CD14-positive monocyte (primary cell): ENCODE measurements around the gene KAT14. TPM values are rescaled to one million over a fixed set of nuclear protein-coding genes. Genes with fewer than 3 reads are reported as not detected.
"Not testable (repeated sequence)": the region's sequence is repeated elsewhere in the genome, so short reads cannot be mapped to it uniquely, and the experiment has no call there.

Experiments used
- DNase-seq, 3 donors: peaks; one replicate each; pipeline ENCODE4 v3.0.0-alpha.2; 2011 to 2022
- H2AFZ ChIP-seq: 2 replicates; pipeline ENCODE4 v1.6.0; 2012; ENCODE audit warnings: mild to moderate bottlenecking, low read depth, low read length, inconsistent platforms; ENCODE audit not compliant: insufficient read depth, poor library complexity, severe bottlenecking
- H3K27ac ChIP-seq, 2 donors: 1 replicate in 1 of 2; 2 replicates in 1 of 2; pipeline ENCODE4 v1.5.1; 2012 to 2013; ENCODE audit warnings: low read length in 2 of 2, control low read depth in 1 of 2, inconsistent platforms in 1 of 2, low read depth in 1 of 2, mild to moderate bottlenecking in 1 of 2
- H3K27me3 ChIP-seq, 2 donors: one replicate each; pipeline versions ENCODE4 v1.6.0 to v1.6.1; 2011 to 2013; ENCODE audit warnings: low read length in 2 of 2; ENCODE audit not compliant: control insufficient read depth in 2 of 2, insufficient read depth in 2 of 2
- H3K36me3 ChIP-seq, 2 donors: replicated peaks in 1 of 2; 1 replicate in 1 of 2; 2 replicates in 1 of 2; pipeline versions ENCODE4 v1.5.1 to v1.6.1; 2012 to 2013; ENCODE audit warnings: low read length in 2 of 2, control low read depth in 1 of 2, inconsistent platforms in 1 of 2, mild to moderate bottlenecking in 1 of 2; ENCODE audit not compliant: insufficient read depth in 2 of 2, control insufficient read depth in 1 of 2
- H3K4me1 ChIP-seq, 2 donors: 1 replicate in 1 of 2; 2 replicates in 1 of 2; pipeline versions ENCODE4 v1.5.1 to v1.6.1; 2012 to 2013; ENCODE audit warnings: low read length in 2 of 2, control low read depth in 1 of 2, inconsistent platforms in 1 of 2, mild to moderate bottlenecking in 1 of 2, moderate library complexity in 1 of 2; ENCODE audit not compliant: insufficient read depth in 2 of 2, control insufficient read depth in 1 of 2
- H3K4me2 ChIP-seq: replicated peaks from 2 replicates; pipeline ENCODE3; 2012; ENCODE audit warnings: low read length, moderate library complexity, mild to moderate bottlenecking; ENCODE audit not compliant: poor library complexity, severe bottlenecking; ENCODE audit errors: extremely low read depth
- H3K4me3 ChIP-seq, 3 experiments: fragments of 200-600 bp in 1 of 3; sonication (generic) in 1 of 3; replicated peaks in 1 of 3; 1 replicate in 2 of 3; 2 replicates in 1 of 3; pipeline ENCODE4 v1.5.1; 2011 to 2013; ENCODE audit warnings: low read length in 3 of 3, mild to moderate bottlenecking in 3 of 3, control low read depth in 2 of 3, low read depth in 2 of 3, inconsistent platforms in 1 of 3, moderate library complexity in 1 of 3
- H3K79me2 ChIP-seq: 2 replicates; pipeline ENCODE4 v1.6.0; 2012; ENCODE audit warnings: mild to moderate bottlenecking, control low read depth, inconsistent platforms, low read length, moderate library complexity; ENCODE audit not compliant: insufficient read depth
- H3K9ac ChIP-seq: 2 replicates; pipeline ENCODE4 v1.6.0; 2017; ENCODE audit warnings: low read length, mild to moderate bottlenecking; ENCODE audit not compliant: insufficient read depth, poor library complexity, severe bottlenecking
- H3K9me3 ChIP-seq, 2 donors: replicated peaks in 1 of 2; 1 replicate in 1 of 2; 2 replicates in 1 of 2; pipeline versions ENCODE4 v1.5.1 to v1.6.1; 2012 to 2013; ENCODE audit warnings: low read length in 2 of 2, control low read depth in 1 of 2; ENCODE audit not compliant: control insufficient read depth in 1 of 2, insufficient read depth in 1 of 2
- H4K20me1 ChIP-seq: 2 replicates; pipeline ENCODE4 v1.6.0; 2012; ENCODE audit warnings: mild to moderate bottlenecking, low read length, control low read depth, moderate library complexity; ENCODE audit not compliant: insufficient read depth
- H3K27ac Mint-ChIP-seq, 7 donors: one replicate each; pipeline ENCODE4 v1.8.0; 2020; ENCODE audit warnings: mild to moderate bottlenecking in 7 of 7, mixed read lengths in 7 of 7, moderate library complexity in 6 of 7, inconsistent platforms in 2 of 7
- H3K27me3 Mint-ChIP-seq, 3 donors: one replicate each; pipeline ENCODE4 v1.8.0; 2021 to 2022; ENCODE audit warnings: low read depth in 3 of 3, mild to moderate bottlenecking in 3 of 3, mixed read lengths in 3 of 3, moderate library complexity in 3 of 3, inconsistent platforms in 1 of 3
- H3K36me3 Mint-ChIP-seq, 2 donors: one replicate each; pipeline ENCODE4 v1.8.0; 2020; ENCODE audit warnings: mixed read lengths in 2 of 2, inconsistent platforms in 1 of 2, mild to moderate bottlenecking in 1 of 2
- H3K4me1 Mint-ChIP-seq: one replicate; pipeline ENCODE4 v1.8.0; 2020; ENCODE audit warnings: mild to moderate bottlenecking, mixed read lengths
- H3K4me3 Mint-ChIP-seq, 2 donors: one replicate each; pipeline ENCODE4 v1.8.0; 2020; ENCODE audit warnings: mild to moderate bottlenecking in 2 of 2, mixed read lengths in 2 of 2, moderate library complexity in 1 of 2
- H3K9me3 Mint-ChIP-seq, 7 donors: one replicate each; pipeline ENCODE4 v1.8.0; 2020 to 2022; ENCODE audit warnings: mixed read lengths in 7 of 7, mild to moderate bottlenecking in 6 of 7, moderate library complexity in 6 of 7, inconsistent platforms in 2 of 7
- WGBS: methylation state at CpG from one replicate; pipeline ENCODE4 v1.1.5; 2013; ENCODE audit warnings: missing lambda C conversion rate; ENCODE audit not compliant: insufficient coverage; 5-methylcytosine and 5-hydroxymethylcytosine counted together
- intact Hi-C, 2 donors: fragments of 100-400 bp; cut with micrococcal nuclease; formaldehyde crosslinking; loops; one replicate each; pipeline versions ENCODE4 v1.15.0 to v1.15.1; 2023
- polyA plus RNA-seq, 3 donors: library from polyadenylated mRNA; depleted of rRNA in 1 of 3; unstranded in 2 of 3; stranded (reverse) in 1 of 3; fragments of 300-500 nt in 2 of 3; fragments of >200 nt in 1 of 3; fragmentation: Illumina TruSeq in 2 of 3; gene quantifications; 1 replicate in 2 of 3; 2 replicates in 1 of 3; pipeline ENCODE4 v1.2.3, GENCODE V29; 2012 to 2021
- TF ChIP-seq, protein P1 (sequence below): fragments of 200-600 bp; IDR thresholded peaks from one replicate; pipeline ENCODE4 v1.8.0; 2022; ENCODE audit warnings: antibody characterized with exemption, mild to moderate bottlenecking

The KAT14 gene
- polyA plus RNA-seq, 3 donors: 3.4 to 6.0 (median 5.7) TPM

DNA sequence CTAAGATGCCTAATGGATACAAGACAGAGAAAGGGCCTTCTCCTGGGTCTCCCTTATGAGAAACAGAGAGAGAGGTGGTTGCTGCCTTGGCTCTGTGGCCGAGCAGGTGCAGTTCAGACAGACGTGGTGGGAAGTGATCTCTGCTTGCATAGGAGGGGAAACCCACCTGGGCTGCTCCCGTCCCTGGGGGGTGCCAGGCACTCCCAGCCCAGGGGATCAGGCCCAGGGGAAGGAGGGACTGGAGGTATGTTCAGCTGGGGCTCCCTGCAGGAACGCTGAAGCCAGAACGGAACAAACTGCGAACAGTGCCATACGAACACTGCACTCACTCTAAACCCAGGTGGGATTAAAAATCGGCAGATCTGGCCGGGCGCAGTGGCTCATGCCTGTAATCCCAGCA is 44.3 kb upstream of the KAT14 start:
- H3K4me1 Mint-ChIP-seq: no peaks in the 10 kb centered on the region
- Histone ChIP-seq H3K27me3 (no peaks in the 10 kb centered on the region), H3K9ac (no peak overlapping the region), H3K9me3 (no peaks in the 10 kb centered on the region), H3K4me3 (no peak overlapping the region), H3K4me2 (no peak overlapping the region), H3K27ac (no peak overlapping the region), H3K4me1 (no peaks in the 10 kb centered on the region), H2AFZ (no peak overlapping the region), H3K79me2 (no peaks in the 10 kb centered on the region), H4K20me1 (no peaks in the 10 kb centered on the region), H3K36me3 (no peaks in the 10 kb centered on the region)
- H3K36me3 Mint-ChIP-seq: no peaks in the 10 kb centered on the region
- peaks cover 0 to 10% (median 10%) of the 10 kb centered on the region in 3 donors for H3K27me3 Mint-ChIP-seq
- DNase-seq: no peak
- TF ChIP-seq, protein P1, sequence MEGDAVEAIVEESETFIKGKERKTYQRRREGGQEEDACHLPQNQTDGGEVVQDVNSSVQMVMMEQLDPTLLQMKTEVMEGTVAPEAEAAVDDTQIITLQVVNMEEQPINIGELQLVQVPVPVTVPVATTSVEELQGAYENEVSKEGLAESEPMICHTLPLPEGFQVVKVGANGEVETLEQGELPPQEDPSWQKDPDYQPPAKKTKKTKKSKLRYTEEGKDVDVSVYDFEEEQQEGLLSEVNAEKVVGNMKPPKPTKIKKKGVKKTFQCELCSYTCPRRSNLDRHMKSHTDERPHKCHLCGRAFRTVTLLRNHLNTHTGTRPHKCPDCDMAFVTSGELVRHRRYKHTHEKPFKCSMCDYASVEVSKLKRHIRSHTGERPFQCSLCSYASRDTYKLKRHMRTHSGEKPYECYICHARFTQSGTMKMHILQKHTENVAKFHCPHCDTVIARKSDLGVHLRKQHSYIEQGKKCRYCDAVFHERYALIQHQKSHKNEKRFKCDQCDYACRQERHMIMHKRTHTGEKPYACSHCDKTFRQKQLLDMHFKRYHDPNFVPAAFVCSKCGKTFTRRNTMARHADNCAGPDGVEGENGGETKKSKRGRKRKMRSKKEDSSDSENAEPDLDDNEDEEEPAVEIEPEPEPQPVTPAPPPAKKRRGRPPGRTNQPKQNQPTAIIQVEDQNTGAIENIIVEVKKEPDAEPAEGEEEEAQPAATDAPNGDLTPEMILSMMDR: no peak
- no peak overlapping the region for H3K27ac Mint-ChIP-seq
- peaks cover 0 to 2% (median 0%) of the 10 kb centered on the region in 7 donors for H3K9me3 Mint-ChIP-seq
- intact Hi-C loops: no loop called here
- 74% methylated on average over 3 of the region's 10 CpGs for WGBS
- no peak overlapping the region for H3K4me3 Mint-ChIP-seq

DNA sequence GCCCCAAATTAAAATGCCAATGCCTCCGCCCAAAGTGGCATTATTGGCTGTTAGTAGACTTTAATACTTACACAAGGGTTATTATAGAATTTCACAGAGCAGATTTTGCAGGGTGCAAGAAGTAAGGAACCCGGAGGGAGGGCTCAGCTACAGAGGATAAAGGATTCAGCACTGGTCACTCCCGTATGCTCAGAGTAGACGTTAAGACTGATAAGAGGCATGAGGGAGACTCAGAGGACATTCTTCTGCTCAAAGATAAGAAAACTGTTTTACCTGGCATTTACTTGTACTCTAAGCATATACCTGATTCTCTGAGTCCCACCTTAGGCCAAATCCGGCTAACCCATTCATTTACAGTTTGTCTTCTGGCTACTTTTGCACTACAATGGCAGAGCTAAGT is 43.5 kb upstream of the KAT14 start:
- H3K36me3 Mint-ChIP-seq: no peaks in the 10 kb centered on the region
- no peak overlapping the region for H3K27ac ChIP-seq
- H3K4me1 Mint-ChIP-seq: no peaks in the 10 kb centered on the region
- no peak overlapping the region for H3K4me3 ChIP-seq
- no peak overlapping the region for H3K9ac ChIP-seq
- H2AFZ ChIP-seq: no peak overlapping the region
- no peak overlapping the region for H3K27ac Mint-ChIP-seq
- no peaks in the 10 kb centered on the region for H3K27me3 ChIP-seq
- peaks cover 2 to 8% (median 7%) of the 10 kb centered on the region in 3 donors for H3K27me3 Mint-ChIP-seq
- H3K9me3 ChIP-seq: no peaks in the 10 kb centered on the region
- no peak for DNase-seq
- TF ChIP-seq, protein P1: no peak
- H3K79me2 ChIP-seq: no peaks in the 10 kb centered on the region
- H4K20me1 ChIP-seq: no peaks in the 10 kb centered on the region
- H3K36me3 ChIP-seq: no peaks in the 10 kb centered on the region
- 100% methylated on average over 4 of the region's 5 CpGs for WGBS
- H3K9me3 Mint-ChIP-seq: peaks cover 0 to 3% (median 0%) of the 10 kb centered on the region in 7 donors
- H3K4me2 ChIP-seq: no peak overlapping the region
- intact Hi-C loops: no loop called here
- H3K4me3 Mint-ChIP-seq: no peak overlapping the region
- H3K4me1 ChIP-seq: no peaks in the 10 kb centered on the region

DNA sequence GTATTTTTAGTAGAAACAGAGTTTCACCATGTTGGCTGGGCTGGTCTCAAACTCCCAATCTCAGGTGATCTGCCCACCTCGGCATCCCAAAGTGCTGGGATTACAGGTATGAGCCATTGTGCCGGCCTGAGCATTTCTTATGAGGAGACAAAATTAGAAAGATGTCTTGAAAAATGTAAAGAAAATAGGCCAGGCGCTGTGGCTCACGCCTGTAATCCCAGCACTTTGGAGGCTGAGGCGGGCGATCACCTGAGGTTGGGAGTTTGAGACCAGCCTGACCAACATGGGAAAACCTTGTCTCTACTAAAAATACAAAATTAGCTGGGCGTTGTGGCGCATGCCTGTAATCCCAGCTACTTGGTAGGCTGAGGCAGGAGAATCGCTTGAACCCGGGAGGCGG is 37.1 kb upstream of the KAT14 start:
- H4K20me1 ChIP-seq, H3K4me3 ChIP-seq, H3K4me1 Mint-ChIP-seq, H3K27me3 ChIP-seq, H3K4me2 ChIP-seq, H3K79me2 ChIP-seq, intact Hi-C loops, H3K4me3 Mint-ChIP-seq, H3K36me3 ChIP-seq, H3K9ac ChIP-seq, DNase-seq, H3K27ac ChIP-seq, H3K4me1 ChIP-seq, H3K9me3 Mint-ChIP-seq, H3K27ac Mint-ChIP-seq, H3K36me3 Mint-ChIP-seq, H2AFZ ChIP-seq, H3K9me3 ChIP-seq: not testable (repeated sequence)
- 90% methylated on average over 5 of the region's 11 CpGs for WGBS
- peaks cover 4 to 11% (median 6%) of the 10 kb centered on the region in 3 donors for H3K27me3 Mint-ChIP-seq
